Brain microvascular endothelial cell (primary cell): ENCODE data around the gene ADCY5.
A peak's percentile ranks its signal among the peaks of the same experiment; 100 is the strongest.

Source experiments
- DNase-seq: peaks from one replicate; pipeline ENCODE4 v3.0.0-alpha.2; 2020
- H3K27ac ChIP-seq: fragments of 250-450 bp; sonication (Bioruptor Pico); 2 replicates; pipeline ENCODE4 v1.5.1; 2020; ENCODE audit warnings: mild to moderate bottlenecking, moderate library complexity
- H3K27me3 ChIP-seq: fragments of 250-450 bp; sonication (Bioruptor Pico); replicated peaks from 2 replicates; pipeline ENCODE4 v1.5.1; 2020; ENCODE audit warnings: mild to moderate bottlenecking
- H3K36me3 ChIP-seq: fragments of 250-450 bp; sonication (Bioruptor Pico); replicated peaks from 2 replicates; pipeline ENCODE4 v1.5.1; 2020; ENCODE audit warnings: mild to moderate bottlenecking
- H3K4me3 ChIP-seq: 2 replicates; pipeline ENCODE4 v1.5.1; 2011; ENCODE audit warnings: low read depth, mild to moderate bottlenecking, control low read depth, low read length, moderate library complexity
- CTCF ChIP-seq: IDR thresholded peaks from 2 replicates; pipeline ENCODE4 v1.5.1; 2011; ENCODE audit warnings: low read depth, mild to moderate bottlenecking, moderate library complexity, low read length, control low read depth, inconsistent platforms; ENCODE audit errors: missing control alignments
- in situ Hi-C: cut with HindIII; loops from 2 replicates; pipeline ENCODE4 v1.10.0; 2017; ENCODE audit warnings: low sequenced_read_pairs, low pct_ligation_motif_present

The ADCY5 gene

GRCh38 chr3:123379041-123379830 is 69.7 kb downstream of the ADCY5 start:
- no peak for DNase-seq
- peaks cover 18% of the 10 kb centered on the region for H3K27me3 ChIP-seq
- H3K27ac ChIP-seq: no peak overlapping the region
- no peak overlapping the region for H3K4me3 ChIP-seq
- no peaks in the 10 kb centered on the region for H3K36me3 ChIP-seq
- no peak for TF ChIP-seq CTCF
- in situ Hi-C loops: no loop called here

- Histone ChIP-seq H3K4me3 (no peak overlapping the region), H3K27ac (no peak overlapping the region), H3K27me3 (peaks cover 22% of the 10 kb centered on the region), H3K36me3 (no peaks in the 10 kb centered on the region)
- in situ Hi-C loops: no loop called here
- TF ChIP-seq CTCF: no peak
- no peak for DNase-seq
Measured at GRCh38 chr3:123378409-123378915, 70.4 kb downstream of the ADCY5 start.

- H3K27me3 ChIP-seq: peaks cover 33% of the 10 kb centered on the region
- no peak overlapping the region for H3K27ac ChIP-seq
- in situ Hi-C loops: no loop called here
- DNase-seq: no peak
- no peak for TF ChIP-seq CTCF
- H3K4me3 ChIP-seq: no peak overlapping the region
- no peaks in the 10 kb centered on the region for H3K36me3 ChIP-seq
Measured at GRCh38 chr3:123377243-123377740, 71.6 kb downstream of the ADCY5 start.

- TF ChIP-seq CTCF: no peak
- no peak overlapping the region for H3K27ac ChIP-seq
- H3K4me3 ChIP-seq: no peak overlapping the region
- H3K36me3 ChIP-seq: no peaks in the 10 kb centered on the region
- H3K27me3 ChIP-seq: peaks cover 37% of the 10 kb centered on the region
- no peak for DNase-seq
- in situ Hi-C loops: no loop called here
Measured at GRCh38 chr3:123376451-123377242, 72.2 kb downstream of the ADCY5 start.

- H3K36me3 ChIP-seq: no peaks in the 10 kb centered on the region
- TF ChIP-seq CTCF: peak; percentile 30
- no peak overlapping the region for H3K4me3 ChIP-seq
- no peak for DNase-seq
- peaks cover 37% of the 10 kb centered on the region for H3K27me3 ChIP-seq
- H3K27ac ChIP-seq: no peak overlapping the region
- in situ Hi-C loops: no loop called here
Measured at GRCh38 chr3:123375014-123375940, 73.6 kb downstream of the ADCY5 start.
